ENCODE measurements around the gene BOD1L1.

- TF ChIP-seq, protein P1, sequence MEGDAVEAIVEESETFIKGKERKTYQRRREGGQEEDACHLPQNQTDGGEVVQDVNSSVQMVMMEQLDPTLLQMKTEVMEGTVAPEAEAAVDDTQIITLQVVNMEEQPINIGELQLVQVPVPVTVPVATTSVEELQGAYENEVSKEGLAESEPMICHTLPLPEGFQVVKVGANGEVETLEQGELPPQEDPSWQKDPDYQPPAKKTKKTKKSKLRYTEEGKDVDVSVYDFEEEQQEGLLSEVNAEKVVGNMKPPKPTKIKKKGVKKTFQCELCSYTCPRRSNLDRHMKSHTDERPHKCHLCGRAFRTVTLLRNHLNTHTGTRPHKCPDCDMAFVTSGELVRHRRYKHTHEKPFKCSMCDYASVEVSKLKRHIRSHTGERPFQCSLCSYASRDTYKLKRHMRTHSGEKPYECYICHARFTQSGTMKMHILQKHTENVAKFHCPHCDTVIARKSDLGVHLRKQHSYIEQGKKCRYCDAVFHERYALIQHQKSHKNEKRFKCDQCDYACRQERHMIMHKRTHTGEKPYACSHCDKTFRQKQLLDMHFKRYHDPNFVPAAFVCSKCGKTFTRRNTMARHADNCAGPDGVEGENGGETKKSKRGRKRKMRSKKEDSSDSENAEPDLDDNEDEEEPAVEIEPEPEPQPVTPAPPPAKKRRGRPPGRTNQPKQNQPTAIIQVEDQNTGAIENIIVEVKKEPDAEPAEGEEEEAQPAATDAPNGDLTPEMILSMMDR (IDR thresholded peaks at IDR 0.05), result no peak
- no peak for TF ChIP-seq POLR2A (IDR thresholded peaks at IDR 0.05)
Observed at GRCh38 chr4:13535708-13536361, 91.7 kb downstream of the BOD1L1 start.

All from Peyer's patch (tissue), 4 donors.